GM12801 (cell line): ENCODE data around the gene EEF2.

ENCODE experiments used
- TF ChIP-seq, protein P1 (sequence below): IDR thresholded peaks from one replicate; pipeline ENCODE4 v1.5.1; 2011; ENCODE audit warnings: control low read depth; ENCODE audit not compliant: insufficient read length; ENCODE audit errors: extremely low read depth

Gene EEF2

DNA sequence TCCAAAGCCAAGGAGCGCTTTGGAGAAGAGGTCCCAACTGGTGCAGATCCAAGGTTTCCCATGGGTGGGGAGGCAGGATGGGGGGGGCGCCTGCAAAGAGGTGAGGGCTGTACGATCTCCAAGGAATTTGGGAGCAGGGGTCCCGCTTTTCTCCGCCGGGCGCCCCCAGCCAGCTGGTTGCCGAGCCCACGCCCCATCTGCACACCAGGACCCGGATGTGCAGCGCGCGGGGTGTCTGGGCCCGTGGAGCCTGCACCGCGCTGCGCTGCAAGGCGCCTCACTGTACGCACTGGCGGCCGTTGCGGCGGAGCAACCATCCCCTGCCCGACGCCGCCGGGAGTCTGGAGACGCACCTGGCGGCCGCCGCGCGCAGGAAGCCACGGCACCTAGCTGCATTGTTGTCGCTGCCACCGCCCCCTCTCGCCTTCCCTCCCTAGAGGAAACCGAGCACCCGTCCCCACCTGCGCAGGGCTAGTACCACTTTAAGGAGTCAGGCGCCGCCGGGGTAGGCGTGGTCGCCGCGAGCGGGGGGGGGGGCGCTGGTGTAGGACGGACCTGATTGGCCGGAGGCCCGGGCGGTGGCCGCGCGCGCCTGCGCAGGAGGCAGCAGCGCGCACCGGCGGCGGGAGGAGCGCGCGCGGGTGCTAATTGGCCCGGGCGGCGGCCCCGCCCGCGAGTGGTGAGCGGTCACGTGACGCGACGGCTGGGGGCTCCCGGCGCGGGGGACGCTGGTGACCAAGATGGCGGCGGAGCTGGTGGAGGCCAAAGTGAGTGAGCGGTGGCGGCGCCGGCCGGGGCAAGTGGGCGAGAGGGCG lies 22.0 kb upstream of the EEF2 start, which contains the start of gene PIAS4:
PIAS4 (plus strand) TSS at position 716 of the 815 bp plus-strand sequence; CDS start at position 741, 25 bp downstream.
- TF ChIP-seq, protein P1, sequence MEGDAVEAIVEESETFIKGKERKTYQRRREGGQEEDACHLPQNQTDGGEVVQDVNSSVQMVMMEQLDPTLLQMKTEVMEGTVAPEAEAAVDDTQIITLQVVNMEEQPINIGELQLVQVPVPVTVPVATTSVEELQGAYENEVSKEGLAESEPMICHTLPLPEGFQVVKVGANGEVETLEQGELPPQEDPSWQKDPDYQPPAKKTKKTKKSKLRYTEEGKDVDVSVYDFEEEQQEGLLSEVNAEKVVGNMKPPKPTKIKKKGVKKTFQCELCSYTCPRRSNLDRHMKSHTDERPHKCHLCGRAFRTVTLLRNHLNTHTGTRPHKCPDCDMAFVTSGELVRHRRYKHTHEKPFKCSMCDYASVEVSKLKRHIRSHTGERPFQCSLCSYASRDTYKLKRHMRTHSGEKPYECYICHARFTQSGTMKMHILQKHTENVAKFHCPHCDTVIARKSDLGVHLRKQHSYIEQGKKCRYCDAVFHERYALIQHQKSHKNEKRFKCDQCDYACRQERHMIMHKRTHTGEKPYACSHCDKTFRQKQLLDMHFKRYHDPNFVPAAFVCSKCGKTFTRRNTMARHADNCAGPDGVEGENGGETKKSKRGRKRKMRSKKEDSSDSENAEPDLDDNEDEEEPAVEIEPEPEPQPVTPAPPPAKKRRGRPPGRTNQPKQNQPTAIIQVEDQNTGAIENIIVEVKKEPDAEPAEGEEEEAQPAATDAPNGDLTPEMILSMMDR = no peak

DNA sequence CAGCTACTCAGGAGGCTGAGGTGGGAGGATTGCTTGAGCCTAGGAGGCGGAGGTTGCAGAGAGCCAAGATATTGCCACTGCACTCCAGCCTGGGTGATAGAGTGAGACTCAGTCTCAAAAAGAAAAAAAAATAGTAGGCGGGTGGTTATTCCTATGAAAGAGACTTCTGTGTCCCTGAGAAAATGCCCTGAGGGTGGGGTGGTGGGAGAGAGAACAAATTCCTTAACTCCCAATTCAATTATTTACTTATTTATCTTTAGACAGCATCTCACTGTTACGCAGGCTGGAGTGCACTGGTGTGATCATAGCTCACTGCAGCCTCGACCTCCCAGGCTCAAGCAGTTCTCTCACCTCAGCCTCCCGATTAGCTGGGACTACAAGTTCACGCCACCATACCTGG lies 10.3 kb upstream of the EEF2 start:
- TF ChIP-seq, protein P1 = no peak

DNA sequence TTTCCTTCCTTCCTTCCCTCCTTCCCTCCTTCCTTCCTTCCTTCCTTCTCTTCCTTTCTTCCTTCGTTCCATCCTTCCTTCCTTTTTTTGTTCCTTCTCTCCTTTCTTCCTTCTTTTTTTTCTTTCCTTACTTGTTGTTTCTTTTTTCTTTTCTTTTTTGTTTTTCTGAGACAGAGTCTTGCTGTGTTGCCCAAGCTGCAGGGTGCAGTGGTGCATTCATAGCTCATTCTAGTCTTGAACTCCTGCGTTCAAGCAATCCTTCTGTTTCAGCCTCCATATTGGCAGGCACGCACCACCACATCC lies 5.5 kb upstream of the EEF2 start:
- TF ChIP-seq, protein P1 = no peak

DNA sequence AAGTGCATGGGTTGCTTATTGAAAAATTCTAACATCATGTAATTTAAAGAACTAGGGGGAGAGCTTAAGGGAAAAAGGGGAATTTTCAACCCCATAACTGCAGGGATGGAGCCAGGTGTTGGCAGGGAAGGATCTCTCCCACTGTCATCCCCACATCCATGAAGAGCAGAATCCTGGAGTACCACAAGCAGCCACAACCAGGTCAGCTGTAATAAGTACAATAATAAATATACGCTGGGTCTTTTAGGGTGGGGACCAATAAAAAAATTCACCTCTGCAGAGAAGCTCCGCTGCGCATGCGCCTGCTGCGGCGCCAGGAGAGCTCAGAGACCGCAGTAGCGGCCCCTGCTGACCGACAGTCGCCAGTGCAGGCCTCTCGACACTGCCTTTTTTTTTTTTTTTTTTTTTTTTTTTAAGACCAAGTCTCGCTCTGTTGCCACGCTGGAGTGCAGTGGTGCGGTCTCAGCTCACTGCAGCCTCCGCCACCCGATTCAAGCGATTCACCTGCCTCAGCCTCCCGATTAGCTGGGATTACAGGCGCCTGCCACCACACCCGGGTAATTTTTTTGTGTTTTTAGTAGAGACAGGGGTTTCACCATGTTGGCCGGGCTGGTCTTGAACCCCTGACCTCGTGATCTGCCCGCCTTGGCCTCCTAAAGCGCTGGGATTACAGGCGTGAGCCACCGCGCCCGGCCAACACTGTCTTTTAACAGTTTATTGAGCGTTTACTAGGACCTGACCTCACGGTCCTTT lies 2.5 kb upstream of the EEF2 start:
- TF ChIP-seq, protein P1 = no peak

DNA sequence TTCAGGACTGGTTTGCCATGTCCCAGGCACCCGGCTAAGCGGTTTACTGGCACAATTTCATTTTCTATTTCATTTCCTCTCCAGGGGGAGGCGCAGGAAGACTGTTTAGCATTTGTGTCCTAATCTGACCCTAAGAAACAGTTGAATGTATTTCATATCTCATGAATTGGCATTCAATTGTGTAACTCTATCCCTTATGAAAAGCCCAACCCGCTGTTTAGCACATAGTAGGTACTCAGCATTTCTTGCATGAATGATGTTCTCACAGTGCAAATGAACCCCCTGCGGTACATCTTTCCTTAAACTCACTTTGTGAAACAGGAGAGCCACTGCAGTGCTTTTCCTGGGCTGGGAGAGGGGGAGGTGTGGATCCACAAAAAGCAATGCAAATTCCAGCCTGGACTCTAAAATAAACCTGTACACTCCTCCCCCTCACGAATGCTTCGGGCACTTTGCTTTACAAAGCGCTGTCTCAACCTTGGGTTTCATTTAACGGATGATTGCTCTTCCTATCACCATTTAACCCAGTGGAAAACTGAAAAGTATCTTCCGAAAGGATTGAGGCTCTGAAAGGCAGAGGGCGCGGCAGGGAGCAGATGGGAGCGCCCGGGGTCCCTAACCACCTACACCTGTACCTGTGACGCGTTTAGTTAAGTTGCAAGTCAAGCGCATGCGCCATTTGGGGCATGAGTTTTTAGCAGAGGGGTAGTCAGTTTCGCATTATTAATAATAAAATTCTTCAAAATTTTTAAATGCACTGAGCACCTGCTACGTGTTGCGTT lies 1.2 kb upstream of the EEF2 start:
- TF ChIP-seq, protein P1 = no peak

DNA sequence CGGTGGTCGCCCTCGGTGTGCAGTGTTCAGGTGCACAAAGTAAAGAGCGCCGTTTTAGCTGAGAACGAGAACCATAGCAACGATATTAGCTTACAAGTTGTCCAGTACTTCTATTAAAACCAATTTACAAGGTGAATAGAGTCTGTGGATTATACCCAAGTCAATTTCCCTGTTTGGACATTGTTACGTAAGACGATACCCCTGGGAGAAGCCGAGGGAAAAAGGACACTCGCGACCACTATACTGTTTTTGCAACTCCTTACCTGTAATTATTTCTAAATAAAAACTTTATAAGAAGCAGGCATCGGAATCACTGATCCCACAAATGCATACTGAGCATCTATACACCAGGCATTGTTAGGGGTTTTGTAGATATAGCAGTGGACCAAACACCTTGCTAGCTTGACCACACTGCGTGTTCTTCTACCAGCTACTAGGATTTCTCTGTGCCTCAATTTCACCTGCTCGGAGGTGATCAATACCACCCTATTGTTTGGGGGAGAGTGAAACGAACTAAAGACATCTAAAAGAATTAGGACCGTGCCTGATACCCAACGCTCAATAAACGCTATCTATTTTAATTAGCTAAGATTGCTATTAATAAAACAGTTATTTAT lies 488 bp upstream of the EEF2 start:
- TF ChIP-seq, protein P1 = no peak

DNA sequence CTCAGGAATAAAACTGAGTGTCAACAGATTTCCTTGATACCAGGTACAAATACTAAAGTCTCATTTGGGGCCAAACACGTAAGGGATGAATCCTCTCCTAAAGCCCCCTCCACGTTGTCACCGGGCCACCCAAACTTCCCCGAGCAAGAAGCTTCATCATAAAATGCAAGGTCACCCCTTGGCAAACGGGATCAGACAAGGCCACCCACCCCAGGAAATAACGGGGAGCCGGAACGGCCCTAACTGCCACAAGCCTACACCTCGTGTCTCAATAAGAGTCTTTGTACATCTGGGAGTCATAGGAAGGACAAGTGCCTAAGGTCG lies 717 bp downstream of the EEF2 start:
- TF ChIP-seq, protein P1 = no peak
